GM11168 (cell line): Measurements from ENCODE around the gene GPRIN1.
"Not testable (repeated sequence)": the region's sequence is repeated elsewhere in the genome, so short reads cannot be mapped to it uniquely, and the experiment has no call there.

ENCODE experiments used
- in situ Hi-C: fragments of 300-500 bp; cut with MboI; formaldehyde crosslinking; loops from one replicate; pipeline ENCODE4 v1.12.0; 2022; ENCODE audit warnings: low sequenced_read_pairs; ENCODE audit not compliant: unreplicated experiment

The GPRIN1 gene

GRCh38 chr5:176601901-176602482, 8.0 kb downstream of the GPRIN1 start:
- in situ Hi-C loops: no loop called here

GRCh38 chr5:176599749-176600430, 10.1 kb downstream of the GPRIN1 start:
- in situ Hi-C loops: not testable (repeated sequence)

- in situ Hi-C loops: no loop called here
Measured at GRCh38 chr5:176597417-176598389, 12.3 kb downstream of the GPRIN1 start.

- in situ Hi-C loops: no loop called here
Measured at GRCh38 chr5:176596689-176597416, 13.1 kb downstream of the GPRIN1 start.

- in situ Hi-C loops: no loop called here
Measured at GRCh38 chr5:176596069-176596644, 13.8 kb downstream of the GPRIN1 start.

DNA sequence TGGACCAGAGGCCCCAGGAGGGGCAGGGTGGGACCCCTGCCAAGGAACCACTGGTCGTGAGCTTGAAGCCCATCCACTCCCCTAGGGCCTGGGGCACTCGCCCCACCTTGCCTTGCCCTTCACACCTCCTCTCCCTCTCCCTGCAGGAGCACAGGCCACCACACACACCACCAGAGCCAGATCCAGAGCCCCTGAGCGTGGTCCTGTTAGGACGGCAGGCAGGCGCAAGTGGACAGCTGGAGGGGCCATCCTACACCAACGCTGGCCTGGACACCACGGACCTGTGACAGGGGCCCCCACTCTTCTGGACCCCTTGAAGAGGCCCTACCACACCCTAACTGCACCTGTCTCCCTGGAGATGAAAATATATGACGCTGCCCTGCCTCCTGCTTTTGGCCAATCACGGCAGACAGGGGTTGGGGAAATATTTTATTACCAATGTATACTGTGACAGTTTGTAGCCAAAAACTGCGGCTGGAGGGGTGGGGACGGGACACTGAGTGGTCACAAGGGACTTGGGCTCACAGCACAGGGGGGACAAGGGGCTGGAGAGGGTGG, 14.5 kb downstream of the GPRIN1 start:
- in situ Hi-C loops: no loop called here

GRCh38 chr5:176594554-176594953, 15.4 kb downstream of the GPRIN1 start:
- in situ Hi-C loops: no loop called here

- in situ Hi-C loops: no loop called here
Measured at GRCh38 chr5:176593273-176593869, 16.6 kb downstream of the GPRIN1 start.

GRCh38 chr5:176592573-176592972, 17.4 kb downstream of the GPRIN1 start:
- in situ Hi-C loops: no loop called here

- in situ Hi-C loops: not testable (repeated sequence)
Measured at GRCh38 chr5:176591667-176592066, 18.3 kb downstream of the GPRIN1 start.

DNA sequence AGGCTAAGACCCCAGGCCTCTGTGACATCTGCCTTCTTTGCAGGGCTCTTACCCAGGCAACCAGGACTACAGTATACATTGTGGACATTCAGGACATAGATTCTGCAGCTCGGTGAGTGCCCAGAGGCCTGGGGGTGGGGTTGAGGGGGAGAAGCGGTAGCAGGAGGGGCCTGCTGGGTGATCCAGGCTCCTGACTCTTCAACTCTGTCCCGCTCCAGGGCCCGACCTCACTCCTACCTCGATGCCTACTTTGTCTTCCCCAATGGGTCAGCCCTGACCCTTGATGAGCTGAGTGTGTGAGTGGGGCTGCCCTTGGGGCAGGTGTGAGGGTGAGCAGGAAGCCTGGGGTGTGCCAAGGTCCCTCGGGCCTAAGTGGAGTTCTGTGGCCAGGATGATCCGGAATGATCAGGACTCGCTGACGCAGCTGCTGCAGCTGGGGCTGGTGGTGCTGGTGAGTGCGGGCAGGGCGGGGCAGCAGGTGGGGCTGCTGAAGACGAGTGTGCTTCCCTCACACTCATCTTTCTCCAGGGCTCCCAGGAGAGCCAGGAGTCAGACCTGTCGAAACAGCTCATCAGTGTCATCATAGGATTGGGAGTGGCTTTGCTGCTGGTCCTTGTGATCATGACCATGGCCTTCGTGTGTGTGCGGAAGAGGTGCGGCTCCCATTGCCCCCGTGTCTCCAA, 19.8 kb downstream of the GPRIN1 start:
- in situ Hi-C loops: no loop called here

DNA sequence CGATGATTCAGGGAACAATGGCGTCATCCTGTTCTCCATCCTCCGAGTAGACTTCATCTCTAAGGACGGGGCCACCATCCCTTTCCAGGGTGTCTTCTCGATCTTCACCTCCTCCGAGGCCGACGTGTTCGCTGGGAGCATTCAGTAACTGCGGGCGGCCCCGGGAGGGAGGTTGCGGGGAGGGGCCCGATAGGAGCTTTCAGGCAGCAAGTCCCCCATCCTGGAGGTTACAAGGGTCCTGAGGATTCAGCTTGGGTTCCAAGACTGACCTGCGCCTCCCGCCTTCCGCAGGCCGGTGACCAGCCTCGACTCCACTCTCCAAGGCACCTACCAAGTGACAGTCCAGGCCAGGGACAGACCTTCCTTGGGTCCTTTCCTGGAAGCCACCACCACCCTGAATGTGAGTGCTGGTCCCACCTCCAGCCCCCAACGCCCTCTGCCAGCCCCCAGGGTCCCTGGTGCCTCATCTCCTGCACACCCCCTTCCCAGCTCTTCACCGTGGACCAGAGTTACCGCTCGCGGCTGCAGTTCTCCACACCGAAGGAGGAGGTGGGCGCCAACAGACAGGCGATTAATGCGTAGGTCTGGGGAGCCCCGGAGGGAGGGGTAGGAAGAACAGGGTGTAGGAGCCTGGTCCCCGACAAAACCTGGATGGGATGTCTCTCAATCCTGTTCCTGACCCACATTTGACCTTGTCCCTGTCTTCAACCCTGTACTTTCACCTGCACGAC, 20.8 kb downstream of the GPRIN1 start:
- in situ Hi-C loops: no loop called here

GRCh38 chr5:176588297-176588696, 21.7 kb downstream of the GPRIN1 start:
- in situ Hi-C loops: no loop called here

GRCh38 chr5:176587398-176587797, 22.6 kb downstream of the GPRIN1 start:
- in situ Hi-C loops: no loop called here

GRCh38 chr5:176583076-176583475, 26.9 kb downstream of the GPRIN1 start:
- in situ Hi-C loops: no loop called here

GRCh38 chr5:176581361-176581760, 28.6 kb downstream of the GPRIN1 start:
- in situ Hi-C loops: no loop called here

- in situ Hi-C loops: no loop called here
Measured at GRCh38 chr5:176579323-176579722, 30.6 kb downstream of the GPRIN1 start.

DNA sequence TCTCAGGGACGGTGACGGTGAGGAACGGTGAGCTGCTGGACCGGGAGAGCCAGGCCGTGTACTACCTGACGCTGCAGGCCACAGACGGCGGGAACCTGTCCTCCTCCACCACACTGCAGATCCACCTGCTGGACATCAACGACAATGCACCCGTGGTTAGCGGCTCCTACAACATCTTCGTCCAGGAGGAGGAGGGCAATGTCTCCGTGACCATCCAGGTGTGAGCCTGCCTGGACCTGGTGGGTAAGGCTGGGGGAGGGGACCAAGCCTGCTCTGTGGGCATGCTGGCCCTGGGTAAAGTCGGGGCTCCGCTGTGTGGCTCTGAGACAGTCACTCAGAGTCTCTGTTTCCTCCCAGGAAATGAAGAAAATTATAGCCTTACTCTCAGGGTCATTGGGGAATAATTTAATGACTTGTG, 31.6 kb downstream of the GPRIN1 start:
- in situ Hi-C loops: no loop called here
